HepG2 (cell line): ENCODE data around the gene METTL22. TPM values are rescaled to one million over a fixed set of nuclear protein-coding genes. Genes with fewer than 3 reads are reported as not detected.

Experiments
- AGO1 ChIP-seq: fragments of 200-400 bp; formaldehyde crosslinking; IDR thresholded peaks from 2 replicates; pipeline ENCODE4 v1.6.1; 2017; ENCODE audit warnings: mild to moderate bottlenecking, low read depth, low read length, moderate library complexity; ENCODE audit not compliant: poor library complexity, severe bottlenecking
- DNMT3B ChIP-seq: conservative IDR thresholded peaks from 2 replicates; pipeline ENCODE4 v1.6.1; 2016; ENCODE audit warnings: missing biosample characterization, control low read depth
- DR1 ChIP-seq: sonication (generic); formaldehyde crosslinking; IDR thresholded peaks from 2 replicates; pipeline ENCODE4 v1.8.0; 2021; ENCODE audit warnings: mild to moderate bottlenecking, missing genetic modification reagents, inconsistent platforms
- HDAC6 ChIP-seq: fragments of 200-600 bp; sonication (generic); IDR thresholded peaks from 2 replicates; pipeline ENCODE4 v1.7.0; 2017; ENCODE audit warnings: mild to moderate bottlenecking, antibody characterized with exemption, low read length, low read depth
- KMT2A ChIP-seq: sonication (generic); formaldehyde crosslinking; IDR thresholded peaks from 2 replicates; pipeline ENCODE4 v1.4.0; 2020; ENCODE audit warnings: missing genetic modification reagents
- MIER3 ChIP-seq: IDR thresholded peaks from 2 replicates; pipeline ENCODE4 v1.6.1; 2016; ENCODE audit warnings: missing compliant biosample characterization, borderline replicate concordance
- MTA3 ChIP-seq: sonication (generic); formaldehyde crosslinking; IDR thresholded peaks from 2 replicates; pipeline ENCODE4 v1.4.0; 2020; ENCODE audit warnings: missing genetic modification reagents
- NFKB2 ChIP-seq: sonication (generic); formaldehyde crosslinking; IDR thresholded peaks from 2 replicates; pipeline ENCODE4 v1.4.0; 2020; ENCODE audit warnings: missing genetic modification reagents, borderline replicate concordance
- PCBP2 ChIP-seq: fragments of 200-400 bp; formaldehyde crosslinking; optimal IDR thresholded peaks from 2 replicates; pipeline ENCODE3; 2018; ENCODE audit warnings: low read length, low read depth; ENCODE audit not compliant: poor library complexity, severe bottlenecking
- PHF21A ChIP-seq: sonication (generic); formaldehyde crosslinking; IDR thresholded peaks from 2 replicates; pipeline ENCODE4 v1.5.0; 2020; ENCODE audit warnings: mild to moderate bottlenecking, missing genetic modification reagents
- RXRB ChIP-seq: IDR thresholded peaks from 2 replicates; pipeline ENCODE4 v1.6.1; 2016; ENCODE audit warnings: borderline replicate concordance, missing genetic modification reagents, missing compliant biosample characterization
- SALL1 ChIP-seq: sonication (generic); formaldehyde crosslinking; IDR thresholded peaks from 2 replicates; pipeline ENCODE4 v1.8.0; 2022; ENCODE audit warnings: mild to moderate bottlenecking, missing genetic modification reagents
- ZC3H13 ChIP-seq: sonication (generic); formaldehyde crosslinking; IDR thresholded peaks from 2 replicates; pipeline ENCODE4 v1.8.1; 2023; ENCODE audit warnings: mild to moderate bottlenecking, missing genetic modification reagents, moderate library complexity
- ZFYVE20 ChIP-seq: sonication (generic); formaldehyde crosslinking; IDR thresholded peaks from 2 replicates; pipeline ENCODE4 v1.8.0; 2023; ENCODE audit warnings: low read depth, mild to moderate bottlenecking, moderate library complexity, missing genetic modification reagents, borderline replicate concordance
- ZNF296 ChIP-seq: sonication (generic); formaldehyde crosslinking; conservative IDR thresholded peaks from 2 replicates; pipeline ENCODE4 v1.5.0; 2020; ENCODE audit warnings: mild to moderate bottlenecking, missing genetic modification reagents
- ZNF382 ChIP-seq: sonication (generic); formaldehyde crosslinking; IDR thresholded peaks from 2 replicates; pipeline ENCODE4 v1.5.0; 2020; ENCODE audit warnings: missing genetic modification reagents, mild to moderate bottlenecking, borderline replicate concordance
- ZNF552 ChIP-seq: sonication (generic); formaldehyde crosslinking; IDR thresholded peaks from 2 replicates; pipeline ENCODE4 v1.9.0; 2022; ENCODE audit warnings: missing genetic modification reagents, mild to moderate bottlenecking, borderline replicate concordance
- ZNF569 ChIP-seq: sonication (generic); formaldehyde crosslinking; IDR thresholded peaks from 2 replicates; pipeline ENCODE4 v1.5.0; 2020; ENCODE audit warnings: mild to moderate bottlenecking, missing genetic modification reagents, moderate library complexity, borderline replicate concordance
- ZNF724P ChIP-seq: sonication (generic); formaldehyde crosslinking; IDR thresholded peaks from 2 replicates; pipeline ENCODE4 v1.8.0; 2022; ENCODE audit warnings: missing genetic modification reagents, borderline replicate concordance
- polyA plus RNA-seq, 8 experiments: library from polyadenylated mRNA; depleted of rRNA in 3 of 8; stranded (reverse) in 7 of 8; unstranded in 1 of 8; fragments of >200 nt; fragmentation: Illumina TruSeq in 4 of 8; extraction: Trizol in 4 of 8; gene quantifications; 2 replicates each; pipeline versions ENCODE4 v1.2.1 to v1.2.3, GENCODE V29; 2011 to 2016; ENCODE audit warnings: low read depth in 4 of 8, missing spikeins in 1 of 8, mixed read lengths in 1 of 8; ENCODE audit not compliant: insufficient read depth in 1 of 8
- total RNA-seq, 5 experiments: library from RNA; depleted of rRNA; stranded (reverse); fragments of >200 nt; fragmentation: Illumina TruSeq; extraction: Trizol; gene quantifications; 2 replicates each; pipeline ENCODE4 v1.2.3, GENCODE V29; 2016; ENCODE audit warnings: low read depth in 1 of 5
- TF ChIP-seq, protein P1 (sequence below): sonication (generic); formaldehyde crosslinking; IDR thresholded peaks from 2 replicates; pipeline ENCODE4 v1.5.1; 2020; ENCODE audit warnings: missing genetic modification reagents, mild to moderate bottlenecking, borderline replicate concordance
- TF ChIP-seq, protein P2 (sequence below): sonication (generic); formaldehyde crosslinking; IDR thresholded peaks from 2 replicates; pipeline ENCODE4 v1.4.0; 2020; ENCODE audit warnings: low read depth, mild to moderate bottlenecking, missing genetic modification reagents
- TF ChIP-seq, protein P3 (sequence below): sonication (generic); formaldehyde crosslinking; IDR thresholded peaks from 2 replicates; pipeline ENCODE4 v1.5.0; 2020; ENCODE audit warnings: missing genetic modification reagents
- TF ChIP-seq, protein P4 (sequence below): sonication (generic); formaldehyde crosslinking; IDR thresholded peaks from 2 replicates; pipeline ENCODE4 v1.5.1; 2020; ENCODE audit warnings: missing genetic modification reagents, mild to moderate bottlenecking, borderline replicate concordance

The METTL22 gene
- total and polyA plus RNA-seq, 2 of the 13 experiments (the other 11 are each of a cell fraction or from before 2014, with no cell fraction given), result 36.2 to 94.8 TPM

DNA sequence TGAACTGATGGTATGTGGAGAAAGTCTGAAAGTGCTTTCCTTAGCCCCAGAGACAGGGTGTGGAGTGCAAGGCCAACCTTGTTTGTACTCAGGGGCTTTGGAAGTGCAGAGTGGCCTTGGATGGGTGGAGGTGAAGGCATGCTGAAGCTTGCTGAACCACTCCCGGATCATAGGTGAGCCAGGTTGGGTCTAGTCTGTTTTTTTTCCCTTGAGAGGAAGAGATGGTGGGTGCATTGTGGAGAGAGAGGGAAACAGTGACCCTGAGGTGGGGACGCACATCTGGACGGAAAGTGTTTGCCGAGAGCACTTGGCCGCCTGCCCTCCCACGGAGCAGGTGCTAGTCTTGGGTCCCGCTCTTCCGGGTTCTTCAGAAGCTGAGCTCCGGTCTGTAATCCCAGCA, 65.4 kb downstream of the METTL22 start (continued):
- TF ChIP-seq PCBP2 (no peak), ZFYVE20 (no peak), ZNF552 (CRISPR knock-in tag) (0 out of 2 replicates have a peak, but pooled peaks have one; percentile 44), HDAC6 (no peak), AGO1 (no peak), ZNF724P (CRISPR knock-in tag) (no peak), SALL1 (peak; percentile 62), DNMT3B (no peak), RXRB (peak; percentile 19; the same call in 1 of the 2 replicates), NFKB2 (CRISPR knock-in tag) (no peak), ZC3H13 (CRISPR knock-in tag) (no peak), DR1 (CRISPR knock-in tag) (no peak), ZNF296 (0 out of 2 replicates have a peak, but pooled peaks have one; percentile 62), ZNF569 (CRISPR knock-in tag) (no peak), MIER3 (CRISPR knock-in tag) (no peak), PHF21A (CRISPR knock-in tag) (0 out of 2 replicates have a peak, but pooled peaks have one; percentile 34), ZNF382 (no peak), MTA3 (CRISPR knock-in tag) (no peak), KMT2A (CRISPR knock-in tag) (no peak)
- TF ChIP-seq, protein P1, sequence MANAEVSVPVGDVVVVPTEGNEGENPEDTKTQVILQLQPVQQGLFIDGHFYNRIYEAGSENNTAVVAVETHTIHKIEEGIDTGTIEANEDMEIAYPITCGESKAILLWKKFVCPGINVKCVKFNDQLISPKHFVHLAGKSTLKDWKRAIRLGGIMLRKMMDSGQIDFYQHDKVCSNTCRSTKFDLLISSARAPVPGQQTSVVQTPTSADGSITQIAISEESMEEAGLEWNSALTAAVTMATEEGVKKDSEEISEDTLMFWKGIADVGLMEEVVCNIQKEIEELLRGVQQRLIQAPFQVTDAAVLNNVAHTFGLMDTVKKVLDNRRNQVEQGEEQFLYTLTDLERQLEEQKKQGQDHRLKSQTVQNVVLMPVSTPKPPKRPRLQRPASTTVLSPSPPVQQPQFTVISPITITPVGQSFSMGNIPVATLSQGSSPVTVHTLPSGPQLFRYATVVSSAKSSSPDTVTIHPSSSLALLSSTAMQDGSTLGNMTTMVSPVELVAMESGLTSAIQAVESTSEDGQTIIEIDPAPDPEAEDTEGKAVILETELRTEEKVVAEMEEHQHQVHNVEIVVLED (CRISPR knock-in tag), result no peak
- TF ChIP-seq, protein P2, sequence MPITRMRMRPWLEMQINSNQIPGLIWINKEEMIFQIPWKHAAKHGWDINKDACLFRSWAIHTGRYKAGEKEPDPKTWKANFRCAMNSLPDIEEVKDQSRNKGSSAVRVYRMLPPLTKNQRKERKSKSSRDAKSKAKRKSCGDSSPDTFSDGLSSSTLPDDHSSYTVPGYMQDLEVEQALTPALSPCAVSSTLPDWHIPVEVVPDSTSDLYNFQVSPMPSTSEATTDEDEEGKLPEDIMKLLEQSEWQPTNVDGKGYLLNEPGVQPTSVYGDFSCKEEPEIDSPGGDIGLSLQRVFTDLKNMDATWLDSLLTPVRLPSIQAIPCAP, result no peak
- TF ChIP-seq, protein P3, sequence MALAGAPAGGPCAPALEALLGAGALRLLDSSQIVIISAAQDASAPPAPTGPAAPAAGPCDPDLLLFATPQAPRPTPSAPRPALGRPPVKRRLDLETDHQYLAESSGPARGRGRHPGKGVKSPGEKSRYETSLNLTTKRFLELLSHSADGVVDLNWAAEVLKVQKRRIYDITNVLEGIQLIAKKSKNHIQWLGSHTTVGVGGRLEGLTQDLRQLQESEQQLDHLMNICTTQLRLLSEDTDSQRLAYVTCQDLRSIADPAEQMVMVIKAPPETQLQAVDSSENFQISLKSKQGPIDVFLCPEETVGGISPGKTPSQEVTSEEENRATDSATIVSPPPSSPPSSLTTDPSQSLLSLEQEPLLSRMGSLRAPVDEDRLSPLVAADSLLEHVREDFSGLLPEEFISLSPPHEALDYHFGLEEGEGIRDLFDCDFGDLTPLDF, result no peak
- TF ChIP-seq, protein P4, sequence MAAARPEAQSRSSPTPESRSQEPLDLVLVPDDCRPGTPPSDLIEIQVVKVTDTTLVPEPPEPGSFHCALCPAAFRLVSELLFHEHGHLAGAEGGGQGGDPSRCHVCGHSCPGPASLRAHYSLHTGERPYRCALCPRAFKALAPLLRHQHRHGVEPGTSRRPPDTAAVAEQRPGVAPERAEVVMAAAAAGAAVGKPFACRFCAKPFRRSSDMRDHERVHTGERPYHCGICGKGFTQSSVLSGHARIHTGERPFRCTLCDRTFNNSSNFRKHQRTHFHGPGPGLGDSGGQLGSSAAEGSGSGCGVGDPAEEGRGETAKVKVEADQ (CRISPR knock-in tag), result no peak
